ENCODE measurements around the gene RPS6KL1.

DNA sequence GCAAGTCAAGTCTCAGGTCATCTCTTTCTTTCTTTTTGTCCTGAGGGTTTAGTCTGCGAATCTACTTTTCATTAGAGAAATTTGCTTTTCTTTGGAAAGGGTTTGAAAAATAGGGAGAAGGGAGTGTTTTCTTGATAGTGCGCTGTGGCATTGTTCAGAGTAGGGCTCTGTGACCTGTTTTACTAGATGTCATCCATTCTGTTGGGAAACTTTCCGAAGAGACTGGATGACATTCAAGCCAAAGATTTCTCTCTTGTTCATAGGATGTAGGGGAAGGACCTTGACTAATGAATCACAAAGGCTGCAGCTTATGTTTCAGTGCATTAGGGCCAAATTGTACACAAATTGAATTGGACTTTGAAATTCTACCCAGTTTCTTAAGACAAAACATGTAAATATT lies 26.7 kb downstream of the RPS6KL1 start:
- TF ChIP-seq EZH2 (IDR thresholded peaks at IDR 0.05; ENCODE audit: borderline replicate concordance, insufficient read depth, low read length, poor library complexity, severe bottlenecking) (no peak), MXI1 (conservative IDR thresholded peaks at IDR 0.05; ENCODE audit: poor library complexity, severe bottlenecking) (no peak), POLR2AphosphoS5 (IDR thresholded peaks at IDR 0.05) (no peak), SMC3 (conservative IDR thresholded peaks at IDR 0.05; ENCODE audit: poor library complexity) (no peak), EP300 (conservative IDR thresholded peaks at IDR 0.05; ENCODE audit: poor library complexity, severe bottlenecking) (no peak), RAD21 (conservative IDR thresholded peaks at IDR 0.05) (no peak)
- TF ChIP-seq, protein P1, sequence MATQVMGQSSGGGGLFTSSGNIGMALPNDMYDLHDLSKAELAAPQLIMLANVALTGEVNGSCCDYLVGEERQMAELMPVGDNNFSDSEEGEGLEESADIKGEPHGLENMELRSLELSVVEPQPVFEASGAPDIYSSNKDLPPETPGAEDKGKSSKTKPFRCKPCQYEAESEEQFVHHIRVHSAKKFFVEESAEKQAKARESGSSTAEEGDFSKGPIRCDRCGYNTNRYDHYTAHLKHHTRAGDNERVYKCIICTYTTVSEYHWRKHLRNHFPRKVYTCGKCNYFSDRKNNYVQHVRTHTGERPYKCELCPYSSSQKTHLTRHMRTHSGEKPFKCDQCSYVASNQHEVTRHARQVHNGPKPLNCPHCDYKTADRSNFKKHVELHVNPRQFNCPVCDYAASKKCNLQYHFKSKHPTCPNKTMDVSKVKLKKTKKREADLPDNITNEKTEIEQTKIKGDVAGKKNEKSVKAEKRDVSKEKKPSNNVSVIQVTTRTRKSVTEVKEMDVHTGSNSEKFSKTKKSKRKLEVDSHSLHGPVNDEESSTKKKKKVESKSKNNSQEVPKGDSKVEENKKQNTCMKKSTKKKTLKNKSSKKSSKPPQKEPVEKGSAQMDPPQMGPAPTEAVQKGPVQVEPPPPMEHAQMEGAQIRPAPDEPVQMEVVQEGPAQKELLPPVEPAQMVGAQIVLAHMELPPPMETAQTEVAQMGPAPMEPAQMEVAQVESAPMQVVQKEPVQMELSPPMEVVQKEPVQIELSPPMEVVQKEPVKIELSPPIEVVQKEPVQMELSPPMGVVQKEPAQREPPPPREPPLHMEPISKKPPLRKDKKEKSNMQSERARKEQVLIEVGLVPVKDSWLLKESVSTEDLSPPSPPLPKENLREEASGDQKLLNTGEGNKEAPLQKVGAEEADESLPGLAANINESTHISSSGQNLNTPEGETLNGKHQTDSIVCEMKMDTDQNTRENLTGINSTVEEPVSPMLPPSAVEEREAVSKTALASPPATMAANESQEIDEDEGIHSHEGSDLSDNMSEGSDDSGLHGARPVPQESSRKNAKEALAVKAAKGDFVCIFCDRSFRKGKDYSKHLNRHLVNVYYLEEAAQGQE (IDR thresholded peaks at IDR 0.05; ENCODE audit: borderline replicate concordance): no peak
- TF ChIP-seq, protein P2, sequence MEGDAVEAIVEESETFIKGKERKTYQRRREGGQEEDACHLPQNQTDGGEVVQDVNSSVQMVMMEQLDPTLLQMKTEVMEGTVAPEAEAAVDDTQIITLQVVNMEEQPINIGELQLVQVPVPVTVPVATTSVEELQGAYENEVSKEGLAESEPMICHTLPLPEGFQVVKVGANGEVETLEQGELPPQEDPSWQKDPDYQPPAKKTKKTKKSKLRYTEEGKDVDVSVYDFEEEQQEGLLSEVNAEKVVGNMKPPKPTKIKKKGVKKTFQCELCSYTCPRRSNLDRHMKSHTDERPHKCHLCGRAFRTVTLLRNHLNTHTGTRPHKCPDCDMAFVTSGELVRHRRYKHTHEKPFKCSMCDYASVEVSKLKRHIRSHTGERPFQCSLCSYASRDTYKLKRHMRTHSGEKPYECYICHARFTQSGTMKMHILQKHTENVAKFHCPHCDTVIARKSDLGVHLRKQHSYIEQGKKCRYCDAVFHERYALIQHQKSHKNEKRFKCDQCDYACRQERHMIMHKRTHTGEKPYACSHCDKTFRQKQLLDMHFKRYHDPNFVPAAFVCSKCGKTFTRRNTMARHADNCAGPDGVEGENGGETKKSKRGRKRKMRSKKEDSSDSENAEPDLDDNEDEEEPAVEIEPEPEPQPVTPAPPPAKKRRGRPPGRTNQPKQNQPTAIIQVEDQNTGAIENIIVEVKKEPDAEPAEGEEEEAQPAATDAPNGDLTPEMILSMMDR (IDR thresholded peaks at IDR 0.05; ENCODE audit: poor library complexity, severe bottlenecking): no peak
